CD8-positive, alpha-beta memory T cell (primary cell): Measurements from ENCODE around the gene KRT82. TPM values are rescaled to one million over a fixed set of nuclear protein-coding genes. Genes with fewer than 3 reads are reported as not detected.

Experiments
- CTCF ChIA-PET: fragments of 350-600 bp; sonication (Branson Sonifier 250); formaldehyde crosslinking; loops from one replicate; lab custom pipeline; 2021; ENCODE audit warnings: antibody characterized with exemption; lab: Charles Lee
- POLR2A ChIA-PET: fragments of 350-600 bp; sonication (Branson Sonifier 250); formaldehyde crosslinking; loops from one replicate; lab custom pipeline; 2021; ENCODE audit warnings: antibody characterized with exemption; lab: Charles Lee
- DNase-seq, 5 donors: peaks; one replicate each; pipeline versions ENCODE4 v3.0.0 to v3.0.0-alpha.2; 2020 to 2022; ENCODE audit warnings: mixed read lengths in 1 of 5
- H3K27ac ChIP-seq: one replicate; pipeline ENCODE4 v1.7.0; 2013; ENCODE audit warnings: low read depth, mild to moderate bottlenecking, low read length, moderate library complexity
- H3K27me3 ChIP-seq: 2 replicates; pipeline ENCODE4 v1.7.0; 2013; ENCODE audit warnings: low read length, mild to moderate bottlenecking; ENCODE audit not compliant: insufficient read depth, poor library complexity, severe bottlenecking
- H3K36me3 ChIP-seq: 2 replicates; pipeline ENCODE4 v1.7.0; 2013; ENCODE audit warnings: mild to moderate bottlenecking, low read length, moderate library complexity; ENCODE audit not compliant: insufficient read depth
- H3K4me1 ChIP-seq: 2 replicates; pipeline ENCODE4 v1.7.0; 2013; ENCODE audit warnings: mild to moderate bottlenecking, low read length, moderate library complexity; ENCODE audit not compliant: insufficient read depth
- H3K4me3 ChIP-seq: 2 replicates; pipeline ENCODE4 v1.7.0; 2013; ENCODE audit warnings: mild to moderate bottlenecking, low read length
- H3K9me3 ChIP-seq: 2 replicates; pipeline ENCODE4 v1.7.0; 2013; ENCODE audit warnings: mild to moderate bottlenecking, low read length
- H3K27ac Mint-ChIP-seq, 8 donors: one replicate each; pipeline ENCODE4 v1.8.0; 2020 to 2021; ENCODE audit warnings: mixed read lengths in 8 of 8, mild to moderate bottlenecking in 6 of 8, inconsistent platforms in 3 of 8, moderate library complexity in 3 of 8
- H3K27me3 Mint-ChIP-seq, 2 donors: one replicate each; pipeline ENCODE4 v1.8.0; 2020 to 2021; ENCODE audit warnings: mixed read lengths in 2 of 2, mild to moderate bottlenecking in 1 of 2, moderate library complexity in 1 of 2
- H3K36me3 Mint-ChIP-seq, 3 donors: one replicate each; pipeline ENCODE4 v1.8.0; 2020 to 2021; ENCODE audit warnings: mixed read lengths in 3 of 3, inconsistent platforms in 1 of 3, mild to moderate bottlenecking in 1 of 3
- H3K4me1 Mint-ChIP-seq, 3 donors: one replicate each; pipeline ENCODE4 v1.8.0; 2020 to 2021; ENCODE audit warnings: mixed read lengths in 3 of 3, inconsistent platforms in 1 of 3, mild to moderate bottlenecking in 1 of 3
- H3K4me3 Mint-ChIP-seq, 7 donors: one replicate each; pipeline ENCODE4 v1.8.0; 2020 to 2021; ENCODE audit warnings: mixed read lengths in 7 of 7, mild to moderate bottlenecking in 6 of 7, moderate library complexity in 4 of 7, inconsistent platforms in 2 of 7
- H3K9me3 Mint-ChIP-seq, 5 donors: one replicate each; pipeline ENCODE4 v1.8.0; 2020 to 2022; ENCODE audit warnings: mixed read lengths in 5 of 5, mild to moderate bottlenecking in 3 of 5, moderate library complexity in 2 of 5, inconsistent platforms in 1 of 5
- polyA plus RNA-seq: library from polyadenylated mRNA; unstranded; fragments of 300-500 nt; fragmentation: Illumina TruSeq; gene quantifications from one replicate; pipeline ENCODE4 v1.2.3, GENCODE V29; 2021
- total RNA-seq, 2 experiments: library from RNA; stranded (reverse); gene quantifications; one replicate each; pipeline ENCODE4 v1.2.3, GENCODE V29; 2021

The KRT82 gene
- total and polyA plus RNA-seq, 3 experiments from 2014 or later, result not detected

GRCh38 chr12:52370926-52371608 is 35.1 kb downstream of the KRT82 start:
- ChIA-PET POLR2A (no interaction called here), CTCF (interaction anchor here (1.4 to 1.9 kb wide), 3 partner anchors 9 to 12 kb away, joined by 4 to 7 read pairs (median 6); no protein-coding TSS in a partner anchor)
- no peak for DNase-seq
- Histone ChIP-seq H3K36me3 (no peaks in the 10 kb centered on the region), H3K9me3 (no peaks in the 10 kb centered on the region), H3K4me1 (no peaks in the 10 kb centered on the region), H3K27ac (no peak overlapping the region), H3K27me3 (no peaks in the 10 kb centered on the region), H3K4me3 (no peak overlapping the region)
- Mint-ChIP-seq H3K27ac (no peak overlapping the region), H3K36me3 (no peaks in the 10 kb centered on the region), H3K27me3 (peaks cover 20 to 22% of the 10 kb centered on the region in 2 donors), H3K9me3 (peaks cover 6 to 12% (median 9%) of the 10 kb centered on the region in 5 donors), H3K4me3 (no peak overlapping the region), H3K4me1 (no peaks in the 10 kb centered on the region)

- Mint-ChIP-seq H3K4me3 (no peak overlapping the region), H3K36me3 (no peaks in the 10 kb centered on the region), H3K4me1 (no peaks in the 10 kb centered on the region), H3K27ac (no peak overlapping the region), H3K9me3 (peaks cover 4 to 12% (median 9%) of the 10 kb centered on the region in 5 donors), H3K27me3 (peaks cover 20 to 23% of the 10 kb centered on the region in 2 donors)
- no peak for DNase-seq
- ChIA-PET POLR2A (no interaction called here), CTCF (interaction anchor here (1.0 kb wide), 1 partner anchor 611 kb away, joined by 3 read pairs; no protein-coding TSS in a partner anchor)
- H3K4me3 ChIP-seq, result no peak overlapping the region
- no peak overlapping the region for H3K27ac ChIP-seq
- no peaks in the 10 kb centered on the region for H3K36me3 ChIP-seq
- H3K9me3 ChIP-seq, result no peaks in the 10 kb centered on the region
- no peaks in the 10 kb centered on the region for H3K27me3 ChIP-seq
- no peaks in the 10 kb centered on the region for H3K4me1 ChIP-seq
Measured at GRCh38 chr12:52369809-52370208, 36.3 kb downstream of the KRT82 start.

- Histone ChIP-seq H3K9me3 (no peaks in the 10 kb centered on the region), H3K27ac (no peak overlapping the region), H3K27me3 (peaks cover 2% of the 10 kb centered on the region), H3K4me3 (no peak overlapping the region), H3K36me3 (no peaks in the 10 kb centered on the region), H3K4me1 (no peaks in the 10 kb centered on the region)
- H3K27ac Mint-ChIP-seq, result peak overlapping the region in 1 of 8 donors; percentile 16
- POLR2A ChIA-PET, result no interaction called here
- H3K4me3 Mint-ChIP-seq, result no peak overlapping the region
- peaks cover 24 to 25% of the 10 kb centered on the region in 2 donors for H3K27me3 Mint-ChIP-seq
- no peak for DNase-seq
- CTCF ChIA-PET, result interaction anchor here (1.5 kb wide), 1 partner anchor 10 kb away, joined by 3 read pairs; no protein-coding TSS in a partner anchor
- H3K36me3 Mint-ChIP-seq, result no peaks in the 10 kb centered on the region
- peaks cover 4 to 9% (median 6%) of the 10 kb centered on the region in 5 donors for H3K9me3 Mint-ChIP-seq
- H3K4me1 Mint-ChIP-seq, result no peaks in the 10 kb centered on the region
Measured at GRCh38 chr12:52369211-52369610, 36.9 kb downstream of the KRT82 start.

- H3K27ac ChIP-seq, result no peak overlapping the region
- H3K4me3 Mint-ChIP-seq, result no peak overlapping the region
- H3K27me3 Mint-ChIP-seq, result peaks cover 25 to 26% of the 10 kb centered on the region in 2 donors
- DNase-seq, result no peak
- H3K36me3 Mint-ChIP-seq, result no peaks in the 10 kb centered on the region
- POLR2A ChIA-PET, result no interaction called here
- no peaks in the 10 kb centered on the region for H3K36me3 ChIP-seq
- CTCF ChIA-PET, result interaction anchor here (0.7 to 1.5 kb wide), 3 partner anchors 10 to 511 kb away, joined by 3 read pairs; no protein-coding TSS in a partner anchor
- peaks cover 0 to 2% (median 0%) of the 10 kb centered on the region in 5 donors for H3K9me3 Mint-ChIP-seq
- H3K4me1 ChIP-seq, result no peaks in the 10 kb centered on the region
- H3K4me1 Mint-ChIP-seq, result no peaks in the 10 kb centered on the region
- no peaks in the 10 kb centered on the region for H3K9me3 ChIP-seq
- H3K4me3 ChIP-seq, result no peak overlapping the region
- peaks cover 3% of the 10 kb centered on the region for H3K27me3 ChIP-seq
- no peak overlapping the region for H3K27ac Mint-ChIP-seq
Measured at GRCh38 chr12:52368508-52368907, 37.6 kb downstream of the KRT82 start.

- H3K9me3 ChIP-seq, result no peaks in the 10 kb centered on the region
- no peak for DNase-seq
- Mint-ChIP-seq H3K9me3 (no peaks in the 10 kb centered on the region), H3K27ac (no peak overlapping the region), H3K4me3 (no peak overlapping the region), H3K36me3 (no peaks in the 10 kb centered on the region), H3K27me3 (peaks cover 25 to 26% of the 10 kb centered on the region in 2 donors), H3K4me1 (peaks cover 0 to 2% (median 0%) of the 10 kb centered on the region in 3 donors)
- no peaks in the 10 kb centered on the region for H3K36me3 ChIP-seq
- no peak overlapping the region for H3K27ac ChIP-seq
- no peaks in the 10 kb centered on the region for H3K4me1 ChIP-seq
- H3K27me3 ChIP-seq, result peaks cover 3% of the 10 kb centered on the region
- H3K4me3 ChIP-seq, result no peak overlapping the region
- ChIA-PET CTCF (interaction anchor here (0.7 to 1.5 kb wide), 3 partner anchors 9 to 512 kb away, joined by 3 read pairs; no protein-coding TSS in a partner anchor), POLR2A (no interaction called here)
Measured at GRCh38 chr12:52367876-52368275, 38.3 kb downstream of the KRT82 start.

- CTCF ChIA-PET, result interaction anchor here (1.4 kb wide), 1 partner anchor 88 kb away, joined by 3 read pairs; no protein-coding TSS in a partner anchor
- peaks cover 0 to 5% (median 4%) of the 10 kb centered on the region in 3 donors for H3K4me1 Mint-ChIP-seq
- POLR2A ChIA-PET, result no interaction called here
- Histone ChIP-seq H3K27me3 (peaks cover 3% of the 10 kb centered on the region), H3K27ac (no peak within 1 kb of the TSS), H3K9me3 (no peaks in the 10 kb centered on the region), H3K36me3 (no peaks in the 10 kb centered on the region), H3K4me1 (no peaks in the 10 kb centered on the region), H3K4me3 (no peak within 1 kb of the TSS)
- DNase-seq, result no peak
- no peak within 1 kb of the TSS for H3K27ac Mint-ChIP-seq
- H3K9me3 Mint-ChIP-seq, result no peaks in the 10 kb centered on the region
- H3K36me3 Mint-ChIP-seq, result no peaks in the 10 kb centered on the region
- H3K27me3 Mint-ChIP-seq, result peaks cover 23 to 25% of the 10 kb centered on the region in 2 donors
- no peak within 1 kb of the TSS for H3K4me3 Mint-ChIP-seq
Measured at GRCh38 chr12:52366738-52367485, 39.2 kb downstream of the KRT82 start, which contains the start of gene KRT85. TSS of gene KRT85 (minus strand) at chr12:52367481. CDS start at chr12:52367405, 76 bp downstream.

- H3K4me3 ChIP-seq, result no peak overlapping the region
- peaks cover 3% of the 10 kb centered on the region for H3K27me3 ChIP-seq
- H3K27me3 Mint-ChIP-seq, result peaks cover 18 to 23% of the 10 kb centered on the region in 2 donors
- POLR2A ChIA-PET, result no interaction called here
- H3K27ac ChIP-seq, result no peak overlapping the region
- DNase-seq, result no peak
- H3K9me3 ChIP-seq, result no peaks in the 10 kb centered on the region
- H3K27ac Mint-ChIP-seq, result peak overlapping the region in 1 of 8 donors; percentile 71
- CTCF ChIA-PET, result interaction anchor here (1.3 kb wide), 1 partner anchor 37 kb away, joined by 3 read pairs; no protein-coding TSS in a partner anchor
- peaks cover under 1% of the 10 kb centered on the region for H3K4me1 ChIP-seq
- peaks cover 8 to 22% (median 18%) of the 10 kb centered on the region in 3 donors for H3K4me1 Mint-ChIP-seq
- H3K36me3 ChIP-seq, result no peaks in the 10 kb centered on the region
- no peaks in the 10 kb centered on the region for H3K9me3 Mint-ChIP-seq
- no peaks in the 10 kb centered on the region for H3K36me3 Mint-ChIP-seq
- H3K4me3 Mint-ChIP-seq, result no peak overlapping the region
Measured at GRCh38 chr12:52364901-52365489, 41.1 kb downstream of the KRT82 start.
